Measurements from ENCODE around the gene MTARC1. TPM values are rescaled to one million over a fixed set of nuclear protein-coding genes. Genes with fewer than 3 reads are reported as not detected.

Gene MTARC1
- 28.3 and 28.5 TPM in 2 replicates for total RNA-seq
- long read RNA-seq, full-length matches to known transcripts = 9 of 15 reads
- long read RNA-seq, partial matches to known transcripts = 3 of 15 reads
- long read RNA-seq, other reads (novel, unspliced or antisense) = 3 of 15 reads

DNA sequence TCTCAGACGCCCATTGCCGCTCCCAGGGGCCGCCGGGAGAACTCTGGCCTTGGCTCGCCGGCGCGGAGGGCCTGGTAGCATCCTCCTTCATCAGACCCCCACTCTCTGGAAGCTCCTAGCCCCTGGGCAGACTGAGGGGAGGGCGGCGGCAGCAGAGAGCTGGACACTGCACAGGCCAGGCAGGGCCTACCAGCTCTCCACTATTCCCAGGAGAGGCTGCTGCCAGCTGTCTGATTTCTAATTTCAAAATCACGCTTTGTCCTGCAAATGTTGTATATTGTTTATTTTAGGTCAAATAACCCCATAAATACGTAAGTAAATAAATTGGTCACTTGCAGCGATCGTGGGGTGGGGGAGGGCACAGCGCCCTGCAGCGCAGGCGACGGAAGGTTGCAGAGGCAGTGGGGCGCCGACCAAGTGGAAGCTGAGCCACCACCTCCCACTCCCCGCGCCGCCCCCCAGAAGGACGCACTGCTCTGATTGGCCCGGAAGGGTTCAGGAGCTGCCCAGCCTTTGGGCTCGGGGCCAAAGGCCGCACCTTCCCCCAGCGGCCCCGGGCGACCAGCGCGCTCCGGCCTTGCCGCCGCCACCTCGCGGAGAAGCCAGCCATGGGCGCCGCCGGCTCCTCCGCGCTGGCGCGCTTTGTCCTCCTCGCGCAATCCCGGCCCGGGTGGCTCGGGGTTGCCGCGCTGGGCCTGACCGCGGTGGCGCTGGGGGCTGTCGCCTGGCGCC is at the start of gene MTARC1:
MTARC1 (plus strand) TSS at position 577 of the 732 bp plus-strand sequence; CDS start at position 609, 32 bp downstream.
- TF ChIP-seq, protein P1, sequence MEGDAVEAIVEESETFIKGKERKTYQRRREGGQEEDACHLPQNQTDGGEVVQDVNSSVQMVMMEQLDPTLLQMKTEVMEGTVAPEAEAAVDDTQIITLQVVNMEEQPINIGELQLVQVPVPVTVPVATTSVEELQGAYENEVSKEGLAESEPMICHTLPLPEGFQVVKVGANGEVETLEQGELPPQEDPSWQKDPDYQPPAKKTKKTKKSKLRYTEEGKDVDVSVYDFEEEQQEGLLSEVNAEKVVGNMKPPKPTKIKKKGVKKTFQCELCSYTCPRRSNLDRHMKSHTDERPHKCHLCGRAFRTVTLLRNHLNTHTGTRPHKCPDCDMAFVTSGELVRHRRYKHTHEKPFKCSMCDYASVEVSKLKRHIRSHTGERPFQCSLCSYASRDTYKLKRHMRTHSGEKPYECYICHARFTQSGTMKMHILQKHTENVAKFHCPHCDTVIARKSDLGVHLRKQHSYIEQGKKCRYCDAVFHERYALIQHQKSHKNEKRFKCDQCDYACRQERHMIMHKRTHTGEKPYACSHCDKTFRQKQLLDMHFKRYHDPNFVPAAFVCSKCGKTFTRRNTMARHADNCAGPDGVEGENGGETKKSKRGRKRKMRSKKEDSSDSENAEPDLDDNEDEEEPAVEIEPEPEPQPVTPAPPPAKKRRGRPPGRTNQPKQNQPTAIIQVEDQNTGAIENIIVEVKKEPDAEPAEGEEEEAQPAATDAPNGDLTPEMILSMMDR (conservative IDR thresholded peaks at IDR 0.05) = no peak
- Mint-ChIP-seq H3K27ac (ENCODE audit: unreplicated experiment) (peak within 1 kb of the TSS; percentile 90), H3K9me3 (peaks cover 3% of the 10 kb centered on the region), H3K27me3 (ENCODE audit: low read depth) (no peaks in the 10 kb centered on the region), H3K4me3 (peak within 1 kb of the TSS; percentile 91), H3K4me1 (peaks cover 22% of the 10 kb centered on the region), H3K36me3 (ENCODE audit: low read depth) (peaks cover 8% of the 10 kb centered on the region)
- DNase-seq (ENCODE audit: low read depth, low spot score) = peak; percentile 70

DNA sequence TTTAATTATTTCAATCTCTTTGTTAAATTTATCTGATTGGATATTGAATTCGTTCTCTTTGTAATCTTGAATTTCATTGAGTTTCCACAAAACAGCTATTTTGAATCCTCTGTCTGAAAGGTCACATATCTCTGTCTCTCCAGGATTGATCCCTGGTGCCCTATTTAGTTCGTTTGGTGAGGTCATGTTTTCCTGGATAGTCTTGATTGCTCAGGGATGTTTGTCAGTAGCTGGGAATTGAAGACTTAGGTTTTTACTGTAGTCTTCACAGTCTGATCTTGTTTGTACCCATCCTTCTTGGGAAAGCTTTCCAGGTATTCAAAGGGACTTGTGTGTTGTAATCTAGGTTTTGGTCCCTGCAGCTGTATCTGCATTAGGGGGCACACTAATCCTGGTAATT is 45.4 kb upstream of the MTARC1 start:
- no peaks in the 10 kb centered on the region for H3K9me3 Mint-ChIP-seq
- H3K36me3 Mint-ChIP-seq (ENCODE audit: low read depth) = no peaks in the 10 kb centered on the region
- TF ChIP-seq, protein P1 (conservative IDR thresholded peaks at IDR 0.05) = no peak
- no peak overlapping the region for H3K27ac Mint-ChIP-seq (ENCODE audit: unreplicated experiment)
- peaks cover 23% of the 10 kb centered on the region for H3K27me3 Mint-ChIP-seq (ENCODE audit: low read depth)
- no peak for DNase-seq (ENCODE audit: low read depth, low spot score)
- H3K4me1 Mint-ChIP-seq = no peaks in the 10 kb centered on the region
- no peak overlapping the region for H3K4me3 Mint-ChIP-seq

DNA sequence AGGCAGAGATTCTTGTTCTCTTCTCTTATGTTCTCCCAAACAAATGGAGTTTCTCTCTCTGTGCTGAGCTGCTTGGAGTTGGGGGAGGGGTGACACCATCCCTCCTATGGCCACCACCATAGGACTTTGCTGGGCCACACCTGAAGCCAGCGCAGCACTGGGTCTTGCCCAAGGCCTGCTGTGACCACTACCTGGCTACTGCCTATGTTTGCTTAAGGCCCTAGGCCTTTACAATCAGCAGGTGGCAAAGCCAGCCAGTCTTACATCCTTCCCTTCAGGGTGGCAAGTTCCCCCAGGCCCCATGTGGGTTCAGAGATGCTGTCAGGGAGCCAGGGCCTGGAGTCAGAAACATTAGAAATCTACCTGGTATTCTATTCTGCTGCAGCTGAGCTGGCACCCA is 44.9 kb upstream of the MTARC1 start:
- DNase-seq (ENCODE audit: low read depth, low spot score) = no peak
- Mint-ChIP-seq H3K4me1 (no peaks in the 10 kb centered on the region), H3K9me3 (no peaks in the 10 kb centered on the region), H3K27me3 (ENCODE audit: low read depth) (peaks cover 25% of the 10 kb centered on the region), H3K36me3 (ENCODE audit: low read depth) (no peaks in the 10 kb centered on the region), H3K27ac (ENCODE audit: unreplicated experiment) (no peak overlapping the region), H3K4me3 (no peak overlapping the region)
- TF ChIP-seq, protein P1 (conservative IDR thresholded peaks at IDR 0.05) = no peak

DNA sequence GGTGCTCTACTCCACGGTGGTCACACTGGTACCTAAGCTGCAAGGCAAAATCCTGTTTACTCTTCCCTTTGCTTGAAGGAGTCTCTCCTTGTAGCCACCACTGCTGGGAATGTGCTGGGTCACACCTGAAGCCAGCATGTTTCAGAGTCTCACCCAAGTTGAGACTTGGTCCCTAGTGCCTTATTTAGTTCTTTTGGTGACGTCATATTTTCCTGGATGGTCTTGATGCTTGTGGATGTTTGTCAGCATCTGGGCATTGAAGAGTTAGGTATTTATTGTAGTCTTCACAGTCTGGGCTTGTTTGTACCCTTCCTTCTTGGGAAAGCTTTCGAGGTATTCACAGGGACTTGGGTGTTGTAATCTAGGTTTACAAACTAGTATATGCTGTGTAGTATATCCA is 44.2 kb upstream of the MTARC1 start:
- H3K4me1 Mint-ChIP-seq = peaks cover 5% of the 10 kb centered on the region
- no peaks in the 10 kb centered on the region for H3K36me3 Mint-ChIP-seq (ENCODE audit: low read depth)
- peaks cover 27% of the 10 kb centered on the region for H3K27me3 Mint-ChIP-seq (ENCODE audit: low read depth)
- H3K9me3 Mint-ChIP-seq = no peaks in the 10 kb centered on the region
- no peak for DNase-seq (ENCODE audit: low read depth, low spot score)
- H3K4me3 Mint-ChIP-seq = no peak overlapping the region
- H3K27ac Mint-ChIP-seq (ENCODE audit: unreplicated experiment) = no peak overlapping the region
- TF ChIP-seq, protein P1 (conservative IDR thresholded peaks at IDR 0.05) = no peak

DNA sequence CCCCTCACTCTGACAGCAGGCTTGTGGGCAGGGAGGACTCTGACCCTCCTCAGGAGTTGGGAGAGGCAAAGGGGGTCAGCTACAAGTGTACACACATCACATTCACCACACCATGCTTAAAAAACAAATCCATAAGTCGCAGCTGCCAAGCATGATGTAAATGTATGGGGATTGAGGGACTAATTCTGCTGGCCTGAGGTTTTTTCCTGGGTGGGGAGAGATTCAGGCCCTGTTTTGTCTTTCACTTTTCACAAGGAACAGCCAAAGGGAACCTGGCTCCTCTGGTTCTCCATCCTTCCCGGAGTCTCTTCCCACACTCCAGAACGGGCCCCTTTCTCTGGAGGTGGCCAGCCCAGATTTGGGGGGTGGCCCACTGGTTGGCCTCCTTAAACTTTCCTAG is 39.9 kb upstream of the MTARC1 start:
- Mint-ChIP-seq H3K9me3 (no peaks in the 10 kb centered on the region), H3K27ac (ENCODE audit: unreplicated experiment) (no peak overlapping the region), H3K4me3 (peak overlapping the region; percentile 97), H3K4me1 (peaks cover 20% of the 10 kb centered on the region), H3K27me3 (ENCODE audit: low read depth) (peaks cover 41% of the 10 kb centered on the region), H3K36me3 (ENCODE audit: low read depth) (no peaks in the 10 kb centered on the region)
- DNase-seq (ENCODE audit: low read depth, low spot score) = no peak
- TF ChIP-seq, protein P1 (conservative IDR thresholded peaks at IDR 0.05) = no peak

Measured in neural crest cell (in vitro differentiated cells).